Gastroesophageal sphincter (tissue), 4 donors: ENCODE results near the gene KRTAP20-4. TPM values are rescaled to one million over a fixed set of nuclear protein-coding genes. Genes with fewer than 3 reads are reported as not detected.

Experiments
- ATAC-seq: fragments of 150-250 bp; one replicate; pipeline ENCODE4 v1.9.1; 2016; ENCODE audit warnings: mild to moderate bottlenecking, moderate library complexity
- H3K27ac ChIP-seq, 4 donors: fragments of 200-600 bp; sonication (generic) in 3 of 4; 1 replicate in 3 of 4; 2 replicates in 1 of 4; pipeline ENCODE4 v1.5.1; 2016 to 2019
- H3K27me3 ChIP-seq: fragments of 200-600 bp; sonication (generic); one replicate; pipeline ENCODE4 v1.5.1; 2019
- H3K36me3 ChIP-seq, 2 donors: fragments of 200-600 bp; sonication (generic); one replicate each; pipeline ENCODE4 v1.5.1; 2019; ENCODE audit warnings: control low read depth in 1 of 2
- H3K4me1 ChIP-seq, 3 donors: fragments of 200-600 bp; sonication (generic); 1 replicate in 2 of 3; 2 replicates in 1 of 3; pipeline ENCODE4 v1.5.1; 2016 to 2019; ENCODE audit warnings: control low read depth in 2 of 3
- H3K4me3 ChIP-seq, 2 donors: fragments of 200-600 bp; sonication (generic); one replicate each; pipeline ENCODE4 v1.5.1; 2019; ENCODE audit warnings: mild to moderate bottlenecking in 1 of 2, moderate library complexity in 1 of 2
- H3K9me3 ChIP-seq, 3 donors: fragments of 200-600 bp; sonication (generic); one replicate each; pipeline ENCODE4 v1.5.1; 2017 to 2019; ENCODE audit warnings: control low read depth in 2 of 3
- CTCF ChIP-seq, 4 experiments: fragments of 200-600 bp in 2 of 4; fragments of 450-650 bp in 2 of 4; sonication (generic) in 1 of 4; IDR thresholded peaks; one replicate each; pipeline ENCODE4 v1.5.1; 2017 to 2019; ENCODE audit warnings: antibody characterized with exemption in 4 of 4, mild to moderate bottlenecking in 2 of 4, moderate library complexity in 2 of 4
- EP300 ChIP-seq: sonication (generic); formaldehyde crosslinking; IDR thresholded peaks from one replicate; pipeline ENCODE4 v1.6.1; 2017; ENCODE audit warnings: antibody characterized with exemption, mild to moderate bottlenecking
- POLR2A ChIP-seq, 2 donors: fragments of 450-650 bp; IDR thresholded peaks; one replicate each; pipeline ENCODE4 v1.6.1; 2017; ENCODE audit warnings: antibody characterized with exemption in 2 of 2, mild to moderate bottlenecking in 2 of 2, moderate library complexity in 1 of 2
- POLR2AphosphoS5 ChIP-seq: sonication (generic); formaldehyde crosslinking; IDR thresholded peaks from one replicate; pipeline ENCODE4 v1.6.1; 2017; ENCODE audit warnings: antibody characterized with exemption
- WGBS, 2 donors: methylation state at CpG; one replicate each; pipeline ENCODE4 v1.1.5; 2018; ENCODE audit warnings: low coverage in 1 of 2; 5-methylcytosine and 5-hydroxymethylcytosine counted together
- total RNA-seq, 4 donors: library from RNA; depleted of rRNA; stranded (reverse); fragments of >200 nt; gene quantifications; one replicate each; pipeline ENCODE4 v1.1.0, GENCODE V29; 2016

KRTAP20-4 gene
- total RNA-seq, 4 donors from 2014 or later = not detected

- H3K9me3 ChIP-seq = no peaks in the 10 kb centered on the region
- H3K27me3 ChIP-seq = no peaks in the 10 kb centered on the region
- no peak for ATAC-seq
- 66 to 71% methylated on average over 2 of the region's 2 CpGs for WGBS, 2 donors
- no peak overlapping the region for H3K4me3 ChIP-seq
- no peaks in the 10 kb centered on the region for H3K36me3 ChIP-seq
- H3K4me1 ChIP-seq = no peaks in the 10 kb centered on the region
- no peak overlapping the region for H3K27ac ChIP-seq
- no peak for TF ChIP-seq POLR2AphosphoS5
- TF ChIP-seq EP300 = no peak
- no peak for TF ChIP-seq CTCF (IDR thresholded peaks at IDR 0.05)
- TF ChIP-seq POLR2A (IDR thresholded peaks at IDR 0.05) = no peak
Observed at GRCh38 chr21:30612132-30612531, 8.3 kb upstream of the KRTAP20-4 start.

GRCh38 chr21:30613836-30614235 lies 6.6 kb upstream of the KRTAP20-4 start, which contains the start of gene KRTAP6-1:
KRTAP6-1 (minus strand) TSS chr21:30613930; CDS start chr21:30613904, 26 bp downstream.
- H3K9me3 ChIP-seq = no peaks in the 10 kb centered on the region
- no peak for ATAC-seq
- H3K36me3 ChIP-seq = no peaks in the 10 kb centered on the region
- WGBS, 2 donors = 27 to 50% methylated on average over 1 of the region's 2 CpGs
- no peaks in the 10 kb centered on the region for H3K4me1 ChIP-seq
- no peak for TF ChIP-seq CTCF (IDR thresholded peaks at IDR 0.05)
- no peak for TF ChIP-seq POLR2AphosphoS5
- TF ChIP-seq POLR2A (IDR thresholded peaks at IDR 0.05) = no peak
- TF ChIP-seq EP300 = no peak
- no peaks in the 10 kb centered on the region for H3K27me3 ChIP-seq
- H3K4me3 ChIP-seq = no peak within 1 kb of the TSS
- no peak within 1 kb of the TSS for H3K27ac ChIP-seq

- Histone ChIP-seq H3K9me3 (no peaks in the 10 kb centered on the region), H3K4me1 (no peaks in the 10 kb centered on the region), H3K36me3 (no peaks in the 10 kb centered on the region), H3K27ac (no peak overlapping the region), H3K27me3 (no peaks in the 10 kb centered on the region), H3K4me3 (no peak overlapping the region)
- no peak for TF ChIP-seq EP300
- ATAC-seq = no peak
Observed at GRCh38 chr21:30615199-30615598, 5.2 kb upstream of the KRTAP20-4 start.

GRCh38 chr21:30616125-30616524 lies 4.3 kb upstream of the KRTAP20-4 start, which contains the start of gene KRTAP20-1:
KRTAP20-1 (plus strand) TSS chr21:30616425; CDS start chr21:30616455, 30 bp downstream.
- ATAC-seq = no peak
- Histone ChIP-seq H3K4me1 (no peaks in the 10 kb centered on the region), H3K9me3 (no peaks in the 10 kb centered on the region), H3K27me3 (no peaks in the 10 kb centered on the region), H3K4me3 (no peak within 1 kb of the TSS), H3K27ac (no peak within 1 kb of the TSS), H3K36me3 (no peaks in the 10 kb centered on the region)
- 91 to 100% methylated on average over 2 of the region's 2 CpGs for WGBS, 2 donors
- TF ChIP-seq POLR2AphosphoS5 = no peak
- TF ChIP-seq CTCF (IDR thresholded peaks at IDR 0.05) = no peak
- no peak for TF ChIP-seq POLR2A (IDR thresholded peaks at IDR 0.05)
- TF ChIP-seq EP300 = no peak

- no peak overlapping the region for H3K27ac ChIP-seq
- H3K27me3 ChIP-seq = no peaks in the 10 kb centered on the region
- no peaks in the 10 kb centered on the region for H3K36me3 ChIP-seq
- H3K4me1 ChIP-seq = no peaks in the 10 kb centered on the region
- no peak for ATAC-seq
- no peak overlapping the region for H3K4me3 ChIP-seq
- TF ChIP-seq CTCF (IDR thresholded peaks at IDR 0.05) = no peak
- TF ChIP-seq POLR2AphosphoS5 = no peak
- TF ChIP-seq EP300 = no peak
- no peak for TF ChIP-seq POLR2A (IDR thresholded peaks at IDR 0.05)
- H3K9me3 ChIP-seq = no peaks in the 10 kb centered on the region
Observed at GRCh38 chr21:30620080-30620479, 347 bp upstream of the KRTAP20-4 start.

- H3K36me3 ChIP-seq = no peaks in the 10 kb centered on the region
- 71 to 93% methylated on average over 1 to 2 of the region's 3 CpGs for WGBS, 2 donors
- H3K27ac ChIP-seq = no peak overlapping the region
- no peaks in the 10 kb centered on the region for H3K9me3 ChIP-seq
- H3K27me3 ChIP-seq = no peaks in the 10 kb centered on the region
- H3K4me1 ChIP-seq = no peaks in the 10 kb centered on the region
- H3K4me3 ChIP-seq = no peak overlapping the region
- no peak for TF ChIP-seq POLR2AphosphoS5
- no peak for TF ChIP-seq EP300
- TF ChIP-seq CTCF (IDR thresholded peaks at IDR 0.05) = no peak
- no peak for TF ChIP-seq POLR2A (IDR thresholded peaks at IDR 0.05)
- no peak for ATAC-seq
Observed at GRCh38 chr21:30623362-30623761, 2.9 kb downstream of the KRTAP20-4 start.
